ENCODE results near the gene USP22. TPM values are rescaled to one million over a fixed set of nuclear protein-coding genes. Genes with fewer than 3 reads are reported as not detected.

The USP22 gene
- total and polyA plus RNA-seq, 9 donors = 126 to 177 (median 151) TPM

- Histone ChIP-seq H3K27ac (ENCODE audit: low read length) (no peak overlapping the region), H3K4me3 (ENCODE audit: low read length) (no peak overlapping the region), H3K4me1 (ENCODE audit: control insufficient read depth, insufficient read depth, low read length) (peaks cover 28% of the 10 kb centered on the region), H3K9me3 (replicated peaks; ENCODE audit: control insufficient read depth, low read depth, low read length) (no peaks in the 10 kb centered on the region), H3K27me3 (ENCODE audit: control insufficient read depth, insufficient read depth, low read length) (no peaks in the 10 kb centered on the region), H3K36me3 (ENCODE audit: control insufficient read depth, insufficient read depth, low read length) (peaks cover 44% of the 10 kb centered on the region)
- no peak for DNase-seq
- WGBS (ENCODE audit: insufficient coverage) = 67% methylated on average over 10 of the region's 12 CpGs
Observed at GRCh38 chr17:20996724-20997615, 45.8 kb downstream of the USP22 start.

GRCh38 chr17:20995873-20996723, 46.7 kb downstream of the USP22 start:
- Histone ChIP-seq H3K4me3 (ENCODE audit: low read length) (no peak overlapping the region), H3K9me3 (replicated peaks; ENCODE audit: control insufficient read depth, low read depth, low read length) (no peaks in the 10 kb centered on the region), H3K27me3 (ENCODE audit: control insufficient read depth, insufficient read depth, low read length) (no peaks in the 10 kb centered on the region), H3K36me3 (ENCODE audit: control insufficient read depth, insufficient read depth, low read length) (peaks cover 35% of the 10 kb centered on the region), H3K4me1 (ENCODE audit: control insufficient read depth, insufficient read depth, low read length) (peaks cover 21% of the 10 kb centered on the region), H3K27ac (ENCODE audit: low read length) (no peak overlapping the region)
- no peak for DNase-seq
- 76% methylated on average over 9 of the region's 12 CpGs for WGBS (ENCODE audit: insufficient coverage)

DNA sequence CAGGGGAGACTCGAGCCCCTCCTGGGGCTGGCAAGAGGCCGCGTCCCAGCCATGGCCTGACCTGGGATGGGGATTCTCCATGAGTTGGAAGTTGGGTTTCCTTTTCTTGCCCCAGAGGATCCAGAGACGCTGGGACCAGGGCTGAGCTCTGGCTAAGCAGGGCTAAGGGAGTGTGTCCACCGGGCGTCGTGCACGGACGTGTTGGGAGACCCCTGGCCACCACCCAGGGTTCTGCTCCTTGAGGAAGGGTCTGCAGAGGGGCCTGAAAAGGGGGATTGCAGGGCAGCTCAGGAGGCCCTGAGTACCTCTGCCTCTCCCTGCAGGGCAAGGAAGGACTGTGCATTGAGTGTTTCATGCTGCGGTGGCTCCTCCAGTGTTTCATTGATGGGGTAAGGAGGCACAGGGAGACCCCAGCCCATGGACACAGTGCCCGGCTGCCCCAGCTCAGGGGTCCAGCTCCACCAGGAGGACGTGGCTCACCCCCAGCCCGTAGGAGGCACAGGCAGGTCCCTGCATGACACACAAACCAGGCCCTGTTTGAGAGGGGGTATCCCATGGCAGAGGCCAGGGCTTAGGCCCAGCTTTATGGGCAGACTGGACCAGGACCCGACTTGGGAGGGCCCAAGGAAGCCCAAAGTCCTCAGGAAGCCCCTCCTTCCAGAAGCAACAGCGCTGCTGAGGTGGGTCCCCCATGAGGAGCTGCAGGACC, 47.5 kb downstream of the USP22 start:
- no peak overlapping the region for H3K4me3 ChIP-seq (ENCODE audit: low read length)
- H3K36me3 ChIP-seq (ENCODE audit: control insufficient read depth, insufficient read depth, low read length) = peaks cover 28% of the 10 kb centered on the region
- H3K27ac ChIP-seq (ENCODE audit: low read length) = no peak overlapping the region
- WGBS (ENCODE audit: insufficient coverage) = 74% methylated on average over 13 of the region's 15 CpGs
- no peaks in the 10 kb centered on the region for H3K9me3 ChIP-seq (replicated peaks; ENCODE audit: control insufficient read depth, low read depth, low read length)
- no peaks in the 10 kb centered on the region for H3K27me3 ChIP-seq (ENCODE audit: control insufficient read depth, insufficient read depth, low read length)
- DNase-seq = no peak
- peaks cover 19% of the 10 kb centered on the region for H3K4me1 ChIP-seq (ENCODE audit: control insufficient read depth, insufficient read depth, low read length)

DNA sequence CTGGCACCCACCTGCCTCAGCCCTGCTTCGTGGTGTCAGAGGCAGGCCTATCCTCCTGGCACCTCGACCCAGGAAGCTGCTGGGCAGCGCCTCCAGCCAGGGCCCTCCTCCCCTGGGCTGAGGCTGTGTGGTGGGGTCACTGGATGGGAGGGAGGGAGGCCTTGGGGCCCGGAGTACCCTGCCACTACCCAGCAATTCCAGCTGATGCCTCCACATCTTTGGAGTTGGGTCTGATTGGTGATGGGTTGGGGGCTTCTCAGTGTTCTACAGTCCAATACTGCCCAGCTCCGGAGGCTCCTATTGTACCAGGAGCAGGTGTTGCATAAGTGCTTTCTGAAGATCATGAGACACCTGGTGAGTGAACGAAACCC, 48.0 kb downstream of the USP22 start:
- Histone ChIP-seq H3K27me3 (ENCODE audit: control insufficient read depth, insufficient read depth, low read length) (no peaks in the 10 kb centered on the region), H3K9me3 (replicated peaks; ENCODE audit: control insufficient read depth, low read depth, low read length) (no peaks in the 10 kb centered on the region), H3K27ac (ENCODE audit: low read length) (no peak overlapping the region), H3K36me3 (ENCODE audit: control insufficient read depth, insufficient read depth, low read length) (peaks cover 22% of the 10 kb centered on the region), H3K4me3 (ENCODE audit: low read length) (no peak overlapping the region), H3K4me1 (ENCODE audit: control insufficient read depth, insufficient read depth, low read length) (peaks cover 22% of the 10 kb centered on the region)
- no peak for DNase-seq
- WGBS (ENCODE audit: insufficient coverage) = 96% methylated on average over 2 of the region's 6 CpGs

- Histone ChIP-seq H3K4me3 (ENCODE audit: low read length) (no peak overlapping the region), H3K27me3 (ENCODE audit: control insufficient read depth, insufficient read depth, low read length) (no peaks in the 10 kb centered on the region), H3K36me3 (ENCODE audit: control insufficient read depth, insufficient read depth, low read length) (peaks cover 16% of the 10 kb centered on the region), H3K27ac (ENCODE audit: low read length) (no peak overlapping the region), H3K9me3 (replicated peaks; ENCODE audit: control insufficient read depth, low read depth, low read length) (no peaks in the 10 kb centered on the region), H3K4me1 (ENCODE audit: control insufficient read depth, insufficient read depth, low read length) (peaks cover 20% of the 10 kb centered on the region)
- no peak for DNase-seq
- 86% methylated on average over 18 of the region's 18 CpGs for WGBS (ENCODE audit: insufficient coverage)
Observed at GRCh38 chr17:20993863-20994778, 48.7 kb downstream of the USP22 start.

DNA sequence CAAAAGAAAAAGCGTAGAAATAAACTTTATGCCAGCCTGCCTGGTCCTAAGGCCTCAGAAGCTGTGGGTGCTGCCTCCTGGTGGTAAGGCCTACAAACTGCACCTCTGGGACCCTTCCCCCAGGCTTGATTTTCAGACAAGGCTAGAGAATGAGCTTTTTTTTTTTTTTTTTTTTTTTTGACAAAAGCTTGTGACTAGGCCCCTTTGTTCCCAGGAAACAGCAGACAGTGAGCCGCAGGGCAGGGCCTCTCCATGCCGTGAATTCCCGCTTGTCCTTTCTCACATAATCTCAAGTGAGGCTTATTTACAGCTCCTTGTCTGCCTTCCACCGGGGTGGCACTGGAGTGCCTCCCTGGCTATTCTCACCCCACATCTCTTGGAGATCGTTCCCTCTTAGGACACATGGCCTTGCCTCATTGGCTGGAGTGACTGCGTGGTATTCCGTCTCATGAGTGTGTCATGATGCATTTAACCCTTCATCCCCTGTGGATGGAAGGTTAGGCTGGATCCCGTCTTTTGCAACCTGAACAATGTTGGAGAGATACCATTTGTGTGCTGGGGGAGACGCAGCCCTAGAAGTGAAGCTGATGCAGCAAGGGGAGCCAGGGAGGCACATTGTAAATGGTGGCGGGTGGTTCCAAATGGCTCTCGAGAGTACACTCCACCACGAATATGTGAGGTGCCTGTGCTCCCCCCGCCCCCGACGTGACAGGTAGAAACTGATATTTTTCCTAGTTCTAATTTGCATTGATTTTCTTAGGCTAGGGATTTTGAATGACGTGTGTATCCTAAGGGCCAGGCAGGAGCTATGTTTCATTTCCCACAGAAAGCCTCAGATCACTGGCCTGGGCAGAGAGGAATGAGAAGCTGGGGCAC, 49.6 kb downstream of the USP22 start:
- DNase-seq = peak; percentile 86
- Histone ChIP-seq H3K4me1 (ENCODE audit: control insufficient read depth, insufficient read depth, low read length) (peaks cover 16% of the 10 kb centered on the region), H3K27ac (ENCODE audit: low read length) (no peak overlapping the region), H3K36me3 (ENCODE audit: control insufficient read depth, insufficient read depth, low read length) (peaks cover 7% of the 10 kb centered on the region), H3K27me3 (ENCODE audit: control insufficient read depth, insufficient read depth, low read length) (no peaks in the 10 kb centered on the region), H3K4me3 (ENCODE audit: low read length) (no peak overlapping the region), H3K9me3 (replicated peaks; ENCODE audit: control insufficient read depth, low read depth, low read length) (no peaks in the 10 kb centered on the region)
- 55% methylated on average over 12 of the region's 17 CpGs for WGBS (ENCODE audit: insufficient coverage)

- H3K9me3 ChIP-seq (replicated peaks; ENCODE audit: control insufficient read depth, low read depth, low read length) = no peaks in the 10 kb centered on the region
- no peaks in the 10 kb centered on the region for H3K36me3 ChIP-seq (ENCODE audit: control insufficient read depth, insufficient read depth, low read length)
- WGBS (ENCODE audit: insufficient coverage) = 83% methylated on average over 8 of the region's 12 CpGs
- no peak for DNase-seq
- no peak overlapping the region for H3K4me3 ChIP-seq (ENCODE audit: low read length)
- H3K27ac ChIP-seq (ENCODE audit: low read length) = no peak overlapping the region
- peaks cover 16% of the 10 kb centered on the region for H3K4me1 ChIP-seq (ENCODE audit: control insufficient read depth, insufficient read depth, low read length)
- no peaks in the 10 kb centered on the region for H3K27me3 ChIP-seq (ENCODE audit: control insufficient read depth, insufficient read depth, low read length)
Observed at GRCh38 chr17:20992416-20992815, 50.4 kb downstream of the USP22 start.

DNA sequence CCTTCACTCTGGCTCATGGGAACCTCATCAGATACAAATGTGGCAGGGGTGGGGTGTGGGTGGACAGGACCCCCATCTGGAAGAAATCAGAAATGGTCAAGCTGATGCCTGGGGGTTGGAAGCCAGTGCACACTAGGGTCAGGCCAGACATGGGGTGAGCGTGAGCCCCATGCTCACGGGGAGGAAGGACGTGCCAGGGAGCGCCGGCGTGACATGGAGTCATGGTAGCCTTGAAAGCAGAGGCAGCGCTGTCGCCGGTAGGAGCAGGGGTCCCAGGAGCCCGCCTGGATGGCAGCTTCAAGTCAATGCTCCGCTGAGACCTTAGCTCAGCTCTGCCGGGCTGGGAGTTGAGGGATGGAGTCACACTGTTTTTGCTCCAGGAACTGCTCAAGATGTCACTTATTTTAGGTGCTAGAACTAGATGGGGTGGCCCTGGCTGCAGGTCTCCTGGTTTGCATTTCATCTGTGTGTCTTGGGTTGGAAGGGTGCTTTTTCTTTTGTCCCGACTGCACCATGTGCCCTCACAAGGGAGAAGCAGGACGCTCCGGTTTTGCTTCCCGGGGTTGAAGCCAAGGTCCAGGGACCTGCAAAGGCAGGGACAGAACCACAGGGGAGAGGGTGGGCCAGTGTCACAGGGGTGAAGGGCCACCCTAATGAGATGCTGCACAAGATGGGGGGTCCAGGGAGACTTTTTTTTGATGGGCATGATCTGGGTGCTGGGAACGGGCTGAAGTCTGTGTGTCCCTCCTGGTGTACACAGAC, 51.4 kb downstream of the USP22 start:
- 85% methylated on average over 15 of the region's 17 CpGs for WGBS (ENCODE audit: insufficient coverage)

More for the DNA sequence above, 51.4 kb downstream of the USP22 start:
- Histone ChIP-seq H3K36me3 (ENCODE audit: control insufficient read depth, insufficient read depth, low read length) (no peaks in the 10 kb centered on the region), H3K9me3 (replicated peaks; ENCODE audit: control insufficient read depth, low read depth, low read length) (no peaks in the 10 kb centered on the region), H3K4me3 (ENCODE audit: low read length) (no peak overlapping the region), H3K27ac (ENCODE audit: low read length) (no peak overlapping the region), H3K4me1 (ENCODE audit: control insufficient read depth, insufficient read depth, low read length) (peaks cover 16% of the 10 kb centered on the region), H3K27me3 (ENCODE audit: control insufficient read depth, insufficient read depth, low read length) (no peaks in the 10 kb centered on the region)
- no peak for DNase-seq
